Upper lobe of left lung (tissue), 4 donors: Measurements from ENCODE around the gene PMAIP1.

Experiments used
- CTCF ChIP-seq, 6 experiments: fragments of 450-650 bp in 4 of 6; fragments of 200-600 bp in 2 of 6; sonication (generic) in 2 of 6; IDR thresholded peaks; one replicate each; pipeline ENCODE4 v1.5.1; 2016 to 2019; ENCODE audit warnings: antibody characterized with exemption in 6 of 6
- POLR2A ChIP-seq, 4 donors: fragments of 450-650 bp; IDR thresholded peaks; one replicate each; pipeline ENCODE4 v1.5.1; 2016 to 2017; ENCODE audit warnings: antibody characterized with exemption in 4 of 4, mild to moderate bottlenecking in 2 of 4
- POLR2AphosphoS5 ChIP-seq, 2 donors: sonication (generic); formaldehyde crosslinking; IDR thresholded peaks; one replicate each; pipeline ENCODE4 v1.5.1; 2017; ENCODE audit warnings: antibody characterized with exemption in 2 of 2

DNA sequence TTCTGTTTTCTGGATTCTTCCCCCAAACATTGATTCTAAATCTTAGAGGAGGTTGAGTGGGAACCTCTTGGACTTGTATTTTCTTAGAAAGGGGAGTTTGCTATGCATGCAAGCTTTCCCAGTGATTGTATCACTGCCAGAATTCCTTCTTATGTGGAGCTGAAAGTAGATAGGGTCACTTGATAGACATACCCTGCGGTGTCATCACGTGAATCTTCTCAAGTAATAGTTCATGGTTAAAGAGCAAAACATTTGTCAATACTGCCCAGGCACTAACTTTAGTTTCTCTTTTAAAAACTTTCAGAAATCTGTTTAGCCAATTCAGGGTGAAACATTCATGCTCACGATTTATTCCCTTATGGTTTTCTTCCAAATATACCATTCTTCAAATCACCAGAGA is 6.4 kb downstream of the PMAIP1 start:
- TF ChIP-seq POLR2AphosphoS5 (IDR thresholded peaks at IDR 0.05) (no peak), CTCF (IDR thresholded peaks at IDR 0.05) (no peak), POLR2A (IDR thresholded peaks at IDR 0.05) (no peak)
